Chondrocyte (in vitro differentiated cells): Measurements from ENCODE around the gene TCERG1L. TPM values are rescaled to one million over a fixed set of nuclear protein-coding genes. Genes with fewer than 3 reads are reported as not detected.
"Not testable (repeated sequence)": the region's sequence is repeated elsewhere in the genome, so short reads cannot be mapped to it uniquely, and the experiment has no call there.

Experiments
- DNase-seq: peaks from one replicate; pipeline ENCODE4 v3.0.0; 2021; ENCODE audit warnings: mixed read lengths, low spot score
- H3K27ac Mint-ChIP-seq: one replicate; pipeline ENCODE4 v1.8.0; 2021; ENCODE audit warnings: mild to moderate bottlenecking, moderate library complexity, mixed read lengths; ENCODE audit not compliant: unreplicated experiment
- H3K27me3 Mint-ChIP-seq: 2 replicates; pipeline ENCODE4 v1.8.0; 2021; ENCODE audit warnings: low read depth, mixed read lengths
- H3K36me3 Mint-ChIP-seq: 2 replicates; pipeline ENCODE4 v1.8.0; 2021; ENCODE audit warnings: low read depth, mixed read lengths
- H3K4me1 Mint-ChIP-seq: 2 replicates; pipeline ENCODE4 v1.8.0; 2021; ENCODE audit warnings: low read depth, mild to moderate bottlenecking, mixed read lengths
- H3K4me3 Mint-ChIP-seq: one replicate; pipeline ENCODE4 v1.8.0; 2021; ENCODE audit warnings: mild to moderate bottlenecking, moderate library complexity, mixed read lengths; ENCODE audit not compliant: unreplicated experiment
- H3K9me3 Mint-ChIP-seq: 2 replicates; pipeline ENCODE4 v1.8.0; 2021; ENCODE audit warnings: low read depth, mixed read lengths
- CTCF ChIP-seq: fragments of 200-600 bp; sonication (generic); IDR thresholded peaks from 2 replicates; pipeline ENCODE4 v1.5.0; 2021; ENCODE audit warnings: antibody characterized with exemption, mild to moderate bottlenecking, moderate library complexity
- total RNA-seq: library from RNA; stranded (reverse); gene quantifications from 3 replicates; pipeline ENCODE4 v1.2.1, GENCODE V29; 2021

The TCERG1L gene
- total RNA-seq, 1 donor from 2014 or later, result not detected

GRCh38 chr10:131240691-131241090, 70.8 kb downstream of the TCERG1L start:
- Mint-ChIP-seq H3K36me3 (peaks cover 2% of the 10 kb centered on the region), H3K27me3 (no peaks in the 10 kb centered on the region), H3K4me1 (no peaks in the 10 kb centered on the region), H3K27ac (no peak overlapping the region), H3K4me3 (no peak overlapping the region), H3K9me3 (peaks cover 24% of the 10 kb centered on the region)
- DNase-seq, result no peak
- no peak for TF ChIP-seq CTCF

- peaks cover 24% of the 10 kb centered on the region for H3K9me3 Mint-ChIP-seq
- H3K4me1 Mint-ChIP-seq, result no peaks in the 10 kb centered on the region
- H3K27me3 Mint-ChIP-seq, result no peaks in the 10 kb centered on the region
- H3K27ac Mint-ChIP-seq, result no peak overlapping the region
- no peak for DNase-seq
- H3K4me3 Mint-ChIP-seq, result no peak overlapping the region
- no peak for TF ChIP-seq CTCF
- peaks cover 2% of the 10 kb centered on the region for H3K36me3 Mint-ChIP-seq
These were observed 71.6 kb downstream of the TCERG1L start for GRCh38 chr10:131239926-131240325.

- Mint-ChIP-seq H3K9me3 (peaks cover 24% of the 10 kb centered on the region), H3K27me3 (no peaks in the 10 kb centered on the region), H3K4me3 (no peak overlapping the region), H3K4me1 (no peaks in the 10 kb centered on the region), H3K27ac (no peak overlapping the region), H3K36me3 (peaks cover 2% of the 10 kb centered on the region)
- TF ChIP-seq CTCF, result no peak
- DNase-seq, result no peak
These were observed 72.1 kb downstream of the TCERG1L start for GRCh38 chr10:131239450-131239849.

GRCh38 chr10:131238669-131239280, 72.7 kb downstream of the TCERG1L start:
- peaks cover 2% of the 10 kb centered on the region for H3K36me3 Mint-ChIP-seq
- H3K4me3 Mint-ChIP-seq, result no peak overlapping the region
- no peaks in the 10 kb centered on the region for H3K27me3 Mint-ChIP-seq
- TF ChIP-seq CTCF, result no peak
- no peak overlapping the region for H3K27ac Mint-ChIP-seq
- no peak for DNase-seq
- H3K4me1 Mint-ChIP-seq, result no peaks in the 10 kb centered on the region
- H3K9me3 Mint-ChIP-seq, result peaks cover 22% of the 10 kb centered on the region

GRCh38 chr10:131237991-131238651, 73.4 kb downstream of the TCERG1L start:
- no peaks in the 10 kb centered on the region for H3K27me3 Mint-ChIP-seq
- peak; percentile 57 for DNase-seq
- H3K27ac Mint-ChIP-seq, result no peak overlapping the region
- H3K36me3 Mint-ChIP-seq, result peaks cover 2% of the 10 kb centered on the region
- H3K4me1 Mint-ChIP-seq, result no peaks in the 10 kb centered on the region
- no peak overlapping the region for H3K4me3 Mint-ChIP-seq
- TF ChIP-seq CTCF, result no peak
- peaks cover 25% of the 10 kb centered on the region for H3K9me3 Mint-ChIP-seq

- H3K4me3 Mint-ChIP-seq, H3K27ac Mint-ChIP-seq, H3K4me1 Mint-ChIP-seq, H3K36me3 Mint-ChIP-seq, H3K27me3 Mint-ChIP-seq: not testable (repeated sequence)
- peaks cover 15% of the 10 kb centered on the region for H3K9me3 Mint-ChIP-seq
- peak; percentile 52 for DNase-seq
These were observed 76.9 kb downstream of the TCERG1L start for GRCh38 chr10:131234606-131235005.
